ENCODE data around the gene CSNK2B. TPM values are rescaled to one million over a fixed set of nuclear protein-coding genes. Genes with fewer than 3 reads are reported as not detected.

The CSNK2B gene
- total RNA-seq, 2 experiments from 2014 or later: 230 to 245 TPM

DNA sequence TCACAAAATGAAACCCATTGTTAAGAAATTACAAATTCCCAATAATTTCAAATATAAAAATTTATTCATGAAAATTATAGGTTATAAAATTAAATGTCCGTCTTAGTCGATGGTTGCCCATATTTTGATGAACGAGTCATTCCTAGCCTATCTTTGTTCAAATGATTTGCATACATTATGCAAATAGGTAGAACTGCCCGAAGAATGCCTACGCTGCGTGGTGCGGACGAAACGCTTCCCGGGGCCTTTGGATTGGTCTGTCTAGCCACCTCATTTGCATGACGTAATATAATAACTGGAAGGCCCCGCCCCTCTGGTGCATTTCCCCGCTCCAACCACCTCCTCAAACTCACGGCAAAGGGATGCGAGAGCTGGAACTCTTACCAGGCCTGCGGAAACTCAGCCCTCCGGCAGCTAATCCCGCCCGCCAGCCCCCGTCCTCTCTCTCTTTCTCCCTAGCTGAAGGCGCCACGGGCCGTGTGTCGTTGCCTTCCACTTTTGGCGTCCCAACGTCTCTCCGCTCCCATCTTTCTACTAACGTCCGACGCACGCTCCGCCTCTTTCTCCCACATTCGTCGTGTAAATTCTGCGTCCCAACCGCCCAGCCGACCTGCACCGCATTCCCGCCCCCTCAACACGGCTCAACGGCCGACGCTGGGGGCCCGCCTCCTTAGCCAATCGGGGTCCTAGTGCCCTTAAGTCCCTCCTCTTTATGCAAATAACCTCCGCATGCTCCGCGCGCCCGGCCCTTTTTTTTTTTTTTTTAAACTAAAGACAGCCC is 45.9 kb upstream of the CSNK2B start:
- CTCF ChIA-PET (ENCODE audit: unreplicated experiment): no interaction called here
- POLR2A ChIA-PET: interaction anchor here (1.0 kb wide), 1 partner anchor 32 kb away, joined by 3 read pairs; the partner anchor contains the start of gene BAG6
- peak overlapping the region; percentile 83 for H3K4me3 ChIP-seq (ENCODE audit: low read depth, low read length, poor library complexity, severe bottlenecking)
- intact Hi-C loops (cut with micrococcal nuclease; ENCODE audit: unreplicated experiment): loop anchor here (1.0 to 5.0 kb wide), 5 partner anchors 32 to 211 kb away; partner anchors contain the start of gene BAG6
- no peaks in the 10 kb centered on the region for H3K9me3 ChIP-seq (ENCODE audit: low read length)
- H3K36me3 ChIP-seq (ENCODE audit: insufficient read depth, low read length): peaks cover 42% of the 10 kb centered on the region
- H2AFZ ChIP-seq (ENCODE audit: low read length): peak overlapping the region; percentile 23; the same call in 1 of the 2 replicates
- H3K79me2 ChIP-seq (ENCODE audit: insufficient read depth, low read depth, low read length): peaks cover 40% of the 10 kb centered on the region
- peak; percentile 99 for DNase-seq (ENCODE audit: low spot score)
- BruUV-seq (replicated peaks): TSS peak; percentile 98
- peak overlapping the region; percentile 94 for H3K27ac ChIP-seq (ENCODE audit: low read depth, low read length, poor library complexity, severe bottlenecking)
- peaks cover 18% of the 10 kb centered on the region for H4K20me1 ChIP-seq (ENCODE audit: insufficient read depth, low read length)
- TF ChIP-seq, protein P1, sequence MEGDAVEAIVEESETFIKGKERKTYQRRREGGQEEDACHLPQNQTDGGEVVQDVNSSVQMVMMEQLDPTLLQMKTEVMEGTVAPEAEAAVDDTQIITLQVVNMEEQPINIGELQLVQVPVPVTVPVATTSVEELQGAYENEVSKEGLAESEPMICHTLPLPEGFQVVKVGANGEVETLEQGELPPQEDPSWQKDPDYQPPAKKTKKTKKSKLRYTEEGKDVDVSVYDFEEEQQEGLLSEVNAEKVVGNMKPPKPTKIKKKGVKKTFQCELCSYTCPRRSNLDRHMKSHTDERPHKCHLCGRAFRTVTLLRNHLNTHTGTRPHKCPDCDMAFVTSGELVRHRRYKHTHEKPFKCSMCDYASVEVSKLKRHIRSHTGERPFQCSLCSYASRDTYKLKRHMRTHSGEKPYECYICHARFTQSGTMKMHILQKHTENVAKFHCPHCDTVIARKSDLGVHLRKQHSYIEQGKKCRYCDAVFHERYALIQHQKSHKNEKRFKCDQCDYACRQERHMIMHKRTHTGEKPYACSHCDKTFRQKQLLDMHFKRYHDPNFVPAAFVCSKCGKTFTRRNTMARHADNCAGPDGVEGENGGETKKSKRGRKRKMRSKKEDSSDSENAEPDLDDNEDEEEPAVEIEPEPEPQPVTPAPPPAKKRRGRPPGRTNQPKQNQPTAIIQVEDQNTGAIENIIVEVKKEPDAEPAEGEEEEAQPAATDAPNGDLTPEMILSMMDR (conservative IDR thresholded peaks at IDR 0.05; ENCODE audit: low read length): no peak
- no peak for TF ChIP-seq EZH2phosphoT487 (IDR thresholded peaks at IDR 0.05; ENCODE audit: borderline replicate concordance, low read depth, low read length)
- no peaks in the 10 kb centered on the region for H3K9me2 ChIP-seq (ENCODE audit: insufficient read depth, low read length)
- H3K4me1 ChIP-seq (ENCODE audit: insufficient read depth, low read length, poor library complexity, severe bottlenecking): peaks cover 42% of the 10 kb centered on the region
- peak overlapping the region; percentile 66 for H3K4me2 ChIP-seq (ENCODE audit: low read length)

GRCh38 chr6:31620586-31621319 is 45.1 kb upstream of the CSNK2B start, which contains the start of gene PRRC2A:
PRRC2A (plus strand) TSS chr6:31620715; CDS start chr6:31622790, 2,075 bp downstream.
- peak within 1 kb of the TSS; percentile 23; the same call in 1 of the 2 replicates for H2AFZ ChIP-seq (ENCODE audit: low read length)
- no peak for TF ChIP-seq EZH2phosphoT487 (IDR thresholded peaks at IDR 0.05; ENCODE audit: borderline replicate concordance, low read depth, low read length)
- TF ChIP-seq, protein P1 (conservative IDR thresholded peaks at IDR 0.05; ENCODE audit: low read length): no peak
- DNase-seq (ENCODE audit: low spot score): peak; percentile 79
- peak within 1 kb of the TSS; percentile 99 for H3K4me2 ChIP-seq (ENCODE audit: low read length)
- H4K20me1 ChIP-seq (ENCODE audit: insufficient read depth, low read length): peaks cover 18% of the 10 kb centered on the region
- no TSS peak for BruUV-seq (replicated peaks)
- peaks cover 49% of the 10 kb centered on the region for H3K36me3 ChIP-seq (ENCODE audit: insufficient read depth, low read length)
- no peaks in the 10 kb centered on the region for H3K9me3 ChIP-seq (ENCODE audit: low read length)
- ChIA-PET CTCF (ENCODE audit: unreplicated experiment) (no interaction called here), POLR2A (interaction anchor here (0.6 to 1.0 kb wide), 2 partner anchors 31 to 61 kb away, joined by 3 read pairs; partner anchors contain the start of gene BAG6)
- H3K79me2 ChIP-seq (ENCODE audit: insufficient read depth, low read depth, low read length): peaks cover 45% of the 10 kb centered on the region
- no peaks in the 10 kb centered on the region for H3K9me2 ChIP-seq (ENCODE audit: insufficient read depth, low read length)
- peaks cover 34% of the 10 kb centered on the region for H3K4me1 ChIP-seq (ENCODE audit: insufficient read depth, low read length, poor library complexity, severe bottlenecking)
- peak within 1 kb of the TSS; percentile 94 for H3K27ac ChIP-seq (ENCODE audit: low read depth, low read length, poor library complexity, severe bottlenecking)
- peak within 1 kb of the TSS; percentile 83 for H3K4me3 ChIP-seq (ENCODE audit: low read depth, low read length, poor library complexity, severe bottlenecking)
- intact Hi-C loops (cut with micrococcal nuclease; ENCODE audit: unreplicated experiment): loop anchor here (1.0 to 5.0 kb wide), 5 partner anchors 32 to 210 kb away; partner anchors contain the start of gene BAG6
